Heart left ventricle (tissue), 16 donors: Measurements from ENCODE around the gene RGS7. TPM values are rescaled to one million over a fixed set of nuclear protein-coding genes. Genes with fewer than 3 reads are reported as not detected.

Source experiments
- ATAC-seq, 4 donors: fragments of 200-7000 bp; cut with Tn5 transposase; one replicate each; pipeline ENCODE4 v1.9.1; 2020 to 2022; ENCODE audit warnings: moderate library complexity in 4 of 4, mild to moderate bottlenecking in 3 of 4, moderate number of reproducible peaks in 1 of 4
- DNase-seq, 5 donors: peaks; one replicate each; pipeline ENCODE4 v3.0.0-alpha.2; 2020
- H3K27ac ChIP-seq, 12 donors: fragments of 200-600 bp; sonication (generic) in 4 of 12; one replicate each; pipeline versions ENCODE4 v1.5.0 to v1.8.0; 2016 to 2022; ENCODE audit warnings: mild to moderate bottlenecking in 2 of 12
- H3K27me3 ChIP-seq, 9 donors: fragments of 200-600 bp; sonication (generic) in 2 of 9; one replicate each; pipeline versions ENCODE4 v1.5.1 to v1.8.0; 2016 to 2022; ENCODE audit warnings: mild to moderate bottlenecking in 3 of 9
- H3K36me3 ChIP-seq, 9 donors: fragments of 200-600 bp; sonication (generic) in 2 of 9; one replicate each; pipeline versions ENCODE4 v1.5.0 to v1.8.0; 2018 to 2022; ENCODE audit warnings: mild to moderate bottlenecking in 2 of 9
- H3K4me1 ChIP-seq, 12 donors: fragments of 200-600 bp; sonication (generic) in 4 of 12; one replicate each; pipeline versions ENCODE4 v1.5.0 to v1.8.0; 2016 to 2022; ENCODE audit warnings: mild to moderate bottlenecking in 3 of 12
- H3K4me3 ChIP-seq, 12 donors: fragments of 200-600 bp; sonication (generic) in 4 of 12; one replicate each; pipeline versions ENCODE4 v1.5.0 to v1.8.0; 2017 to 2022; ENCODE audit warnings: mild to moderate bottlenecking in 9 of 12, moderate library complexity in 4 of 12
- H3K9me3 ChIP-seq, 12 donors: fragments of 200-600 bp; sonication (generic) in 4 of 12; one replicate each; pipeline versions ENCODE4 v1.5.0 to v1.8.0; 2016 to 2022; ENCODE audit warnings: mild to moderate bottlenecking in 1 of 12
- CTCF ChIP-seq, 12 donors: fragments of 200-600 bp; sonication (generic) in 4 of 12; IDR thresholded peaks; one replicate each; pipeline versions ENCODE4 v1.5.0 to v1.8.0; 2018 to 2022; ENCODE audit warnings: antibody characterized with exemption in 12 of 12, mild to moderate bottlenecking in 5 of 12
- POLR2A ChIP-seq, 2 donors: fragments of 450-650 bp; IDR thresholded peaks; one replicate each; pipeline ENCODE4 v1.6.1; 2017; ENCODE audit warnings: antibody characterized with exemption in 2 of 2, mild to moderate bottlenecking in 2 of 2, moderate library complexity in 2 of 2
- WGBS, 4 donors: extraction: QIAGEN DNeasy Blood & Tissue Kit in 2 of 4; methylation state at CpG; one replicate each; pipeline versions ENCODE4 v1.1.5 to v1.1.7; 2013 to 2018; 5-methylcytosine and 5-hydroxymethylcytosine counted together
- intact Hi-C, 10 donors: fragments of 100-400 bp; cut with DNase I; formaldehyde crosslinking; loops; one replicate each; pipeline versions ENCODE4 v1.11.1 to v1.14.2; 2022
- polyA plus RNA-seq, 2 donors: library from polyadenylated mRNA; stranded (reverse); fragments of 200-250 nt; gene quantifications; one replicate each; pipeline ENCODE4 v1.2.3, GENCODE V29; 2013
- total RNA-seq, 9 donors: library from RNA; depleted of rRNA in 2 of 9; stranded (reverse); fragments of >200 nt in 2 of 9; fragmentation: NEBNext Ultra II Directional in 3 of 9; extraction: Animal tissue kit (Norgen Biotek cat#: 25700) in 3 of 9; gene quantifications; one replicate each; pipeline versions ENCODE4 v1.1.0 to v1.2.4, GENCODE V29; 2016 to 2023
- donor health status: ischemic (EF 13 %, LVEDD 7.1; RV severe dilation, severe dysfunction).
- donor health status: healthy with polysubstance abuse.
- donor health status: DM: no; HTN: yes; CAD: no.
- donor health status: DM: no; HTN: no; CAD: no.
- donor health status: ischemic (EF 25% LVEDD 6.9; RV normal size, moderate dysfunction).
- donor health status: ischemic (EF 25% LVEDD 5.7; RV mildly dilated, moderate dysfunction).
- donor health status: healthy.
- donor health status: DM: yes; HTN: yes; CAD: no.
- donor health status: ischemic (EF 35%, LVEDD 5.7; RV mildly dilated, moderate dysfunction).
- donor health status: nonischemic (EF 11% LVEDD 7.7; RV severe dilation, severe dysfunction).
- donor health status: DM: yes; HTN: yes; CAD: no.
- donor health status: PGD.
- donor health status: ischemic (EF 29% LVEDD 5.4; RV normal size, mild dysfunction).
- donor health status: nonischemic (EF 23%, LVEDD 6.1; RV moderate dilation, normal function).

The RGS7 gene
- total and polyA plus RNA-seq, 11 donors = not detected

- intact Hi-C loops = no loop called here
- WGBS, 4 donors = 66 to 75% (median 72%) methylated on average over 6 of the region's 6 CpGs
- no peak for TF ChIP-seq POLR2A (IDR thresholded peaks at IDR 0.05)
- no peak for TF ChIP-seq CTCF (IDR thresholded peaks at IDR 0.05)
- no peaks in the 10 kb centered on the region for H3K4me1 ChIP-seq
- H3K36me3 ChIP-seq = no peaks in the 10 kb centered on the region
- ATAC-seq (no peak), DNase-seq (no peak)
- no peaks in the 10 kb centered on the region for H3K9me3 ChIP-seq
- H3K4me3 ChIP-seq = no peak overlapping the region
- peaks cover 0 to 3% (median 0%) of the 10 kb centered on the region in 9 donors for H3K27me3 ChIP-seq
- no peak overlapping the region for H3K27ac ChIP-seq
These were observed 40.0 kb upstream of the RGS7 start for GRCh38 chr1:241396747-241397681.

- WGBS, 4 donors = 63 to 66% (median 65%) methylated on average over 5 of the region's 5 CpGs
- H3K36me3 ChIP-seq = no peaks in the 10 kb centered on the region
- no peak overlapping the region for H3K27ac ChIP-seq
- intact Hi-C loops = no loop called here
- H3K27me3 ChIP-seq = no peaks in the 10 kb centered on the region
- DNase-seq (no peak), ATAC-seq (no peak)
- TF ChIP-seq CTCF (IDR thresholded peaks at IDR 0.05) = no peak
- no peak for TF ChIP-seq POLR2A (IDR thresholded peaks at IDR 0.05)
- no peaks in the 10 kb centered on the region for H3K9me3 ChIP-seq
- no peaks in the 10 kb centered on the region for H3K4me1 ChIP-seq
- no peak overlapping the region for H3K4me3 ChIP-seq
These were observed 35.1 kb upstream of the RGS7 start for GRCh38 chr1:241391926-241392710.

GRCh38 chr1:241390526-241390925 lies 33.5 kb upstream of the RGS7 start:
- WGBS, 4 donors = 66 to 84% (median 74%) methylated on average over 2 of the region's 2 CpGs
- DNase-seq (no peak), ATAC-seq (no peak)
- Histone ChIP-seq H3K27ac (no peak overlapping the region), H3K36me3 (no peaks in the 10 kb centered on the region), H3K27me3 (no peaks in the 10 kb centered on the region), H3K9me3 (no peaks in the 10 kb centered on the region), H3K4me1 (no peaks in the 10 kb centered on the region), H3K4me3 (no peak overlapping the region)
- intact Hi-C loops = no loop called here
- TF ChIP-seq CTCF (IDR thresholded peaks at IDR 0.05) (no peak), POLR2A (IDR thresholded peaks at IDR 0.05) (no peak)

GRCh38 chr1:241389400-241389799 lies 32.4 kb upstream of the RGS7 start:
- ATAC-seq = no peak
- no peak for TF ChIP-seq POLR2A (IDR thresholded peaks at IDR 0.05)
- no peak for TF ChIP-seq CTCF (IDR thresholded peaks at IDR 0.05)
- Histone ChIP-seq H3K36me3 (no peaks in the 10 kb centered on the region), H3K9me3 (no peaks in the 10 kb centered on the region), H3K27ac (no peak overlapping the region), H3K4me1 (no peaks in the 10 kb centered on the region), H3K4me3 (no peak overlapping the region), H3K27me3 (no peaks in the 10 kb centered on the region)
- intact Hi-C loops = no loop called here
- WGBS, 4 donors = 61 to 63% (median 62%) methylated on average over 3 of the region's 3 CpGs
- no peak for DNase-seq
